HG03571 (cell line): Measurements from ENCODE around the gene UVSSA.
"Not testable (repeated sequence)": the region's sequence is repeated elsewhere in the genome, so short reads cannot be mapped to it uniquely, and the experiment has no call there.

Experiments used
- ATAC-seq: cut with Tn5 transposase; IDR thresholded peaks from one replicate; pipeline ENCODE4 v1.9.1; 2021; ENCODE audit not compliant: unreplicated experiment

UVSSA gene

DNA sequence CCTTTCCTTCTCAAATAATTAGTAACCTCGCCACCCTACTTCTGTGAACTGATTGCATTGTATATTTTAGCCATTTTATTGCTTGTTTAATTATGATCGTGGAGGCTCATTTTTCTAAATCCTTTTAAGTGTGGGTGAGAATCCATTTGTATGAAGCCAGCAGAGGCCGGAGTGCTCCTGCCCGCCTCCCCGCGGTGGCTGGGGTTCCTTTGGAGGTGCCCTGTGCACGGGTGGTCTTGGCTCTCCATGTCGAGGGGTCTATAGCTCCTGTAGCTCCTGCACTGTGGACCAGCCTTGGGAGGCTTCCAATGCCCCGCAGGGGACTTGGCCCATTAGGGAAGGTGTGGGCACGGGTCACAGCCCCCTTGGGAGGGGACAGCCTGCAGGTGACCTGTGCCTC, 15.0 kb downstream of the UVSSA start:
- no peak for ATAC-seq

DNA sequence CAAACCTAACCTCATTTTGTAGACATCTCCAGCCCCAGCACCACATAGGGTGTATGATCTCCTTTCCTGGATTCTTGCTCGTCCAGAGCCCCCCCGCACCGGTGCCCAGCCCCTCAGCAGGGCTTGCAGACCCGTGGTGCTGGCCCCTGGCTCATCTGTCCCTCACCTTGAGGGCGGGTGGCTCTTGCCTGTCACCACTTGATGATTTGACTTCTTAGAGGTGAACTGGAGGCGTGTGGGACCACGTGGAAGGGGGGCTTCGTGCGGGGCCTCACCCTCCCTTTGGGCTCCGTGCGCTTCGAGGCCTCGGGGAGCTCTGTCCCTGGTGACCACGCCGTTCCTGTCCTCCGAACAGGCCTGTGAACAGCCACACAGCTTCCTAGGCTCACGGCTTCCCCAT, 15.5 kb downstream of the UVSSA start:
- no peak for ATAC-seq

DNA sequence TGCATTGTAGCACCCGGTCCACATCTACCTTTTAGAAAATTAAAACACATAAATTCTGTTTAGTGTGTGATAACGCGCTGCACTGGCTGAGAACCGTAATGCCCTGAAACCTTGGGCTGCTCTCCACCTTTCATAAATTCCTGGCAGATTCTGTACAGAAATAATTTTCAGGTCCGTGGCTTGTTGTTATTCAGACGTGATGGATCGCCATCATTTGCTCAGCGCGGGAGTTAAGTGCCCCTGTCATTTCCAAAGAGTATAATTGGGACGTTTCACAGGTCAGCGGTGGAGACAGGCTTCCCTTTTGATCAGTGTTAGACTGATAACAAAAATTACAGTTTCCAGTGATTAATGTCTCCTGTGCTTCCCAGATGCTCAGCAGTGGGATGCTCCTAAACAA, 16.5 kb downstream of the UVSSA start:
- ATAC-seq = no peak

DNA sequence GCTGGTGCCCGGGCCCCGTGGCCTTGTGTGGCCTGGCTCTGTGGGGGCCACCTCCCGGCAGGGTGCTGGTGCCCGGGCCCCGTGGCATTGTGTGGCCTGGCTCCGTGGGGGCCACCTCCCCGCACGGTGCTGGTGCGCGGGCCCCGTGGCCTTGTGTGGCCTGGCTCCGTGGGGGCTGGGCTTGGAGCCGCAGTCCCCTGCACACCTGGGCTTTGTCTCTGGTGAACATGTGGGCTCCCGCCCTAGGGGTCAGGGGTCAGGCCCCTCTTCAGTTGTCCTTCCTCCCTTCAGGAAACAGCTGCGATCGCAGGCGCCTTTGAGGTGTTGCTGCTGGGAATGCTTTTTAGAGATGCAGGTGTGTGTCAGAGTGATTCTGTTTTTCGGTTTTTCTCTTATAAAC, 17.2 kb downstream of the UVSSA start:
- ATAC-seq = no peak

DNA sequence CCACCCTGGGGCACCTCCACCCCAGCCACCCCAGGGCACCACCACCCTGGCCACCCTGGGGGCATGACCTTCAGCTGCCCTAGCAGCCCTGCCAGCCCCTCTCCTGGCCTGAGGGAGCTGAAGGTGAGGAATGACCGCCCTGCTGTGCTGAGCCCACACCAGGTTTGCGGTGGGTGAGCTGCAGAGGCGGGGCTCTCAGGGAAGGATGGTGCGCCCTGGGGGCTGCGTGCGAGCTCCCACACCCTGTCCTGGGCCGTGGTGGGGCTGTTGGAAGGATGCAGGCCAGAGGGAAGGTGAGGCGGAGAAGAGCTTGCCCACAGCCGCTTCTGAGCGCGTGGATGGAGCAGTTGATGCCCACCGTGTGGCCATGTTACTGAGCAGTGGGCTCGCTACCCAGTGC, 17.7 kb downstream of the UVSSA start:
- no peak for ATAC-seq

DNA sequence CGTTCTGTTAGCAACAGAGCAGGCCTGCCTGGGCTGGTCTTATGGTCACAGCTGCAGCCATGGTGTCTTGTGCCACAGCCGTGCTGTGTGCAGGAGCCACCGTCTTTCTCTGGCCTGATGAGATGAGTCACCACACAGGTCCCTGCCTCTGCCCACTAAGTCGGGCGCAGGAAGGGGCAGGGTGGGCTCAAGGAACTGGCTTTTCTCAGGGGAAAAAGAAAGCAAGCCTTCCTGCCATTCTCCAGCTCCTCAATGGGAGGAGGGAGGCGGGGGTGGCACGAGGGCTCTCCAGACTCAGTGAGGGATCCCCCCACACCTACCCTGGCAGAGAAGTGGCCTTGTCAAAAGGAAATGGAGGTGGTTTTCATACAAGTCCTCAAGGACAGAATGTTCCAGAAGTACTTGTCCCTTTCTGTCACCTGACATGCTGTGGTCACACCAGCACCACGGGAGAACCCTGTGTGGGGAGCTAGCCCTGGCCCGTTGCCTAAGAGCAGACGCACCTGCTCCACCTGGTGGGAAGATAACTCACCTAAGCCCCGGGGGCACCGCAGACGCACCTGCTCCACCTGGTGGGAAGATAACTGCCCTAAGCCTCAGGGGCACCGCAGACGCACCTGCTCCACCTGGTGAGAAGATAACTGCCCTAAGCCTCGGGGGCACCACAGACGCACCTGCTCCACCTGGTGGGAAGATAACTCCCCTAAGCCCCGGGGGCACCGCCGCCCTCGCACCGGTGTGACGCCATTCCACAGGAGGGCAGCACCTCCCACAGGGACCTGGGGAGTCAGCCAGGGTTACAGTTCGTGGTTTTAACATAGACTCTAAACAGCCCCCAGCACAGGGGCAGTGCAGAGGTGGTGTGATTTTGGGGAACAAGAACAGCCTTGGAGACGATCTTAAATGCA, 18.5 kb downstream of the UVSSA start:
- ATAC-seq = no peak

DNA sequence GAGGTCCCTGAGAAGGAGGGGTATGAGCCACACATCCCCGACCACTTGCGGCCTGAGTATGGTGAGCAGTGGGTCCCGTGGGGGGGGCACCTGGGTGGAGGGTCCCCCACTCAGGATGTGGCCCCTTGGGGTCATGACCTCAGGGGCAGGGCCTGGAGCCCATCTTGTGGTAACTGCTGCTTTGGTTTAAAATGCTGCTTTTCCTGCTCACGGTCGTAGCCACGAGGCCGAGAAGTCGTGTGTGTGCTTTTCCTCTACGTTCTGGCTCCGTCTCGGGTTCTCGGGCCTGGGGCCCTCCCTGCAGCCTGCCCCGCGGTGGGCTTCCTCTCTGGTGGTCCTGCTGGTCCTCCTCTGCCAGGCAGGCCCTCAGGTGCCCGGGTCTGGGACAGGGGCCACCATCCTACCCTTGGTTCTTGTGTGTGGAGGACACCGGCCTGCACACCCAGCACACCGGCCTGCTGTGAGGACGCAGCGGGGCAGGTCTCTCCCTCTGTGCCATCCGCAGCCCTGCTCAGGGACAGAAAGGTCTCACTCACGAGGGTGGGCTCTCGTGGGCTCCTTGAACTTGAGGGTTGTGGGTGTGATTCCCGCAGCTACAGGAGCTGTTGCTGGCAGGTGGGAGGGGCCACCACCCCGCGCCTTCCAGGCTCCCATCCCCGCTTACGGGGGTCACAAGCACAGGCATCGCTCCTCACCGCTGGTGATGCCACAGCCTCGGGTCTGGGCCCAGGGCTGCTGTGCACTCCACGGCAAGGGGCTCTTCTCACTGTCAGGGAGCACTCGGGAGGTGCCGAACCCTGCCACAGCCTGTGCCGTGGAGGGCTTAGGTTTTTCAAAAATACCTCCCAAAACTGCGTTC, 19.6 kb downstream of the UVSSA start:
- no peak for ATAC-seq

DNA sequence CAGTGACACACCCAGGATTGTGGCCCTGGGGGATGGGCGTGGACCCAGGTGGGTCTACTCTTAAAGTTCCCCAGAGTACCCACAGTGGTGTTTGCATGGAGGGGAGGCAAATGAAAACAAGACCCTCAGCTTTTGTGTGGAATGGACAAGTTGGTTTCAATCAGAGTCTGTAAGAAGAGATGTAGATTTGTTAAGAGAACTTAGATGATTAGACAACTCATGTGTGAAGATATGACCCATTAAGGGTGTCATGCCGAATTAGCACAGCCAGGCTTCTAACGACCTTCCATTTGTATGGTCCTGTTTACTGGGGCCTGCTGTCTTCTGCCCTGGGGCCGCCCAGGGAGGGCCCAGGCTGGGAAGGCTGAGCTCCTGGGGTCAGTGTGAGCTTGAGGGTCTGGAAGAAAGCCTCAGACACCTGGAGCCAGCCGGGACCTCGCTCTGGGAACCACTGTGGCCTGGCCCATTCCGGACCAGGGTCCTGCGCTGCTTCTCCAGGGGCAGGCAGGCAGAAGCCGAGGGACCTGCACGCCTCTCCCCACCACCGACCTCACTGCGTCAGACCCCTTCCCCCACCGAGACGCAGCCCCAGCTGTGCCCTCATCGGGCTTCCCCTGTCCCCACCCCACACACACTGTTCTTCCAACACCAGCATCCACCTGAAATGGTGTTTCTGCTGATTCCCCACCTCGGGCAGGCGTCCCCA, 20.4 kb downstream of the UVSSA start:
- no peak for ATAC-seq

DNA sequence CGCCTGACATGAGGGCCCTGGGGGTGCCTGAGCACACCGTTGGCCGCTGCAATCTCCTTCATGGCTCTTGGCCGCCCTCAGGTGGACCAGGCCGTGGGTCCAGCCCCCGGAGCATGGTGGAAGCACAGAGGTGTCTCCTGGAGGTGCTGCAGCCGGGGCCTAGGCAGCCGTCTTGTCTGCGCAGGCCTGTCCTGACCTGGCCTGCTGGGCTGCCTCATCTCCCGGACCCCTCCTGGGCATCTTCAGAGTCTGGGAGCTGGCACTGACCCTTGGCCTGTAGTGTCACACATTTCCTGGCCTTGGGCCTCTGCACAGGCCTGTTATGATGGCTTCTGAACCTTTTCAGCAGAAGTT, 20.9 kb downstream of the UVSSA start:
- no peak for ATAC-seq

DNA sequence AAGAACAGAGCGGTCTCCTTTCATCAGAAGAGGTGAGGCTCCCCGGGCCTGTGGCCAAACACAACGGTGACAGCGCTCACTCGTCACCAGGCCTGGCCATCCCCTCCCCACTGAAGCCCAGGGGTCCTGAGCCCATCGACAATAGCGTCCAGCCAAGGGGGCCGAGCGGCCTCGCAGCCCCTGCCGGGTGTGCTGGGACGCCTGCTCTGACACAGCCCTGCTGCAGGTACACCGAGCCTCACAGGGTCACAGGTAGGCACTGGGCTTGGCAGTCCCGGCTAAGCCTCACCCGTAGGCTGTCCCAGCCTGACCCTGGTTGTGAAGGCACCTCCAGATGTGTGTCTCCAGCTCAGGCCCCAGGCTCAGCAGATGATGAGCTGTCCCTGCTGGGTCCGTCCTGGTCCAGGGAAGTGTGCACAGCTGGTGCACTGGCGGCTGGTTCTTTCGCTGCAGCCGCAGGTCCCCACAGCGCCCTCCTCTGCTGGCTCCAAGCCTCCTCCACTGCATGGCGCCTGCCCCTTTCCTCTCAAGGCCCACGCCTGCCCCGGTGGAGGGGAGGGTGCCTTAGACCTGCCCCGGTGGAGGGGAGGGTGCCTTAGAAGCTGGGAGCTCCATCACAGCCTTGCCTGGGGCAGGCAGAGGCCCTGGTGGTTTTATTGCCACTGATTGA, 21.5 kb downstream of the UVSSA start:
- no peak for ATAC-seq

DNA sequence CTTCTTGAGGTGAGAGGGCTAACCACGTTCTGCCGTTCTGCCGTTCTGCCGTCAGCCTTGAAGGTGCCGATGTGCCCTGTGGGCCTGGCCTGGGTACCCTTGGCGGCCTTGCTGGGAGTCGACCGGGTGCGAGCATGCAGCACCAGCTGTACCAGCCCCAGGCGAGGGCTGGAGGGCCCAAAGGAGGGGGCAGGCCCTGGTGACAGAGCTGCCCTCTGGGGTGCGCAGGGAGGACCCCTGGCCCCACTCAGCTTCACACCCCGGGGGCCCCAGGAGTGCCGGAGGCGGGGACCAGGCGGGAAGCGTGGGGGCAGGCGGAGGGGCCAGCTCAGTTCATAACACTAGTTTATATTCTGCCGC, 22.1 kb downstream of the UVSSA start:
- ATAC-seq = no peak

DNA sequence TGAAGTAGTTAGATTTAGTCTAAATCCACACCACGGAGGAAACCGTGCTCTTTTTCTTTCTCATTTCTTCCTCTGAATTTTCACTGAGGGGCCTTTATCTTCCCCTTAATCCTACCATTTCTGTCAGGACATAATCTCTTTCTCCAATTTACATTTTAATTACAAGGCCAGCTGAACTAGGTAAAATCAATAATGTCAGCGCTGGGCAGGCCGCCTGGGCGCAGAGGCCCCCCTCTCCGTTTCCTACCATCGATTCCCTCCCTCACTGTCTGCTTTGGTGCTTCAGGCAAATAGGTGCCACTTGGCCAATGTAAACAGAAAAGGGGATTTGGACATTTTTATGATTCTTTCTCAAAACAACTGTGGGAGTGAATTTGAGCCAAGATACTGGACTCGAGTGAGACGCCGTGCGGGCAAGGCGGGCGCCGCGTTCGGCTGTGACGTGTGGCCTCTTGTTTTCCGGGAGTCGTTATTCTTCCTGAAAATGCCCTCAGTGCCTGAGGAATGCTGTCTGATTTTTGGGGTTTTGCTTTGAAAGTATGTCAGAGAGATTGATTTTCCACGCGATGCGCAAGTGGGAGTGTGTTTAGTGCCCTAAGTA, 22.6 kb downstream of the UVSSA start:
- ATAC-seq = no peak

DNA sequence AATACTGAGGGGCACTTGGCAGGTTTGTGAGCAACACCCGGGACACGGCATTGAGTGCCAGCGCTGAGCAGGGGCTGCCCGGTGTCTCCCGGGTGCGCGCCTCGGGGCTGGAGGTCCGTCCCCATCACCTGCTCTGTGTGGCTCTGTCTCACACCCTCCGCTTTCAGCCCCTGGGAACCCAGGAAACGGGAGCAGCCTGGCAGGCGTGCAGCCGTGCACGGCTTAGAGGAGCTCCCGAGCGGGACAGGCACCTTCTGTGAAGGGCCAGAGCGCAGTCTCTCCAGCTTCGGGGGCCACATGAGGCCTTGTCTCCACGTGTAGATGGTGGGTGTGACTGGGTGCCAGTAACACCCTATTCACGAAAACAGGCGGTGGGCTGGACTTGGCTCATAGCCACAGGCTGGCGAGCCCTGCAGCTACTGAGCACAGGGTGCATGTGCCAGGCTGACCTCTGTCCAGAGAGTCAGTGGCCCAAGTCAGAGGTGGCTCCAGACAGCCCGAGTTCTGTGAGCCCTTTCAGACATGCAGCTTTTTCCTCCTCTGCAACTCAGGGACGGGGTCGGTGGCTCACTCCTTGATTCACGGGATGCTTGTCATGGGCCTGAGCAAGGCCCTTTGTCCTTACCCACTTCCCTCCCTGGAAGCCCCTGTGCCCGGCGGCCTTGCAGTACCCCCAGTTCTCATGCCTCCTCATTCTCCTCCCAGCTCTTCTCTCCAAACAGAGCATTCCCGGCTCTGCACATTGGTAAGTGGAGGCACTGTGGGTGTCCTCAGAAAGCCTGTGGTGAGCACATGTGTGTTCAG, 23.5 kb downstream of the UVSSA start:
- ATAC-seq = no peak

DNA sequence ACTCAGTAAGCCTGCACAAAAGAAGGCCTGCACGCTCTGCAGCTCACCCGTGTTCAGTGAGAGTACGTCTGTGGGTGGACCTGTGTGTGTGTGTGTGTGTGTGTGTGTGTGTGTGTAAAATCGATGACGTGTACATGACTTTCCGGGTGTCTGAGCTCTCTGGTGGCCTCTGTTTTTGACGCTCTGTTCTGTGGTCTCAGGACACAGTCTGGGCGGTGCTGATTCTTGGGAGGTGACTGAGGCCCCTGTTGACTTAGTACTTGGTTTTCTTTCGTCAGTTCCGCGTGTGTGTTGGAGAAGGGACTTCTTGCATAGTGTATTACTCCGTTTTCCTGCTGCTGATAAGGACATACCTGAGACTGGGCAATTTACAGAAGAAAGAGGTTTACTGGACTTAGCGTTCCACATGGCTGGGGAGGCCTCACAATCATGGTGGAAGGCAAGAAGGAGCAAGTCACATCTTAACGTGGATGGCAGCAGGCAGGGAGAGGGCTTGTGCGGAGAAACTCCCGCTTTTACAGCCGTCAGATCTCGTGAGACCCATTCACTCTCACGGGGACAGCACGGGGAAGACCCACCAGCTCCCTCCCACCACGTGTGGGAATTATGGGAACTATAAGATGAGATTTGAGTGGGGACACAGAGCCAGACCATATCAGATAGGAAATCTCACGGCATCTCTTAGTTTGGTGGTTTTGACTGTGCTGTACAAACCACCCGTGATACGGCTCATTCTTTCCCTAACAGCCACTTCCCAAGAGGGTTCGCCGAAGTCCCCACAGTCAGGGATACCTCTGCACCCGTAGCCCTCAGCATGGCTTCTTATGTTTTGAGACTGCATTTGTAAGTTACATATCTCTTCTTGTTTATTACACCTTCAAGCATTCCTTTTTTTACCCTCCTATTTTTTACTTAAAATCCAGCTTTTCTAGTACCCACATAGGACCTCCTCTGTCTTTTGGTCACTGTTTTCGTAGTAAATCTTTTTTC, 24.5 kb downstream of the UVSSA start:
- no peak for ATAC-seq

DNA sequence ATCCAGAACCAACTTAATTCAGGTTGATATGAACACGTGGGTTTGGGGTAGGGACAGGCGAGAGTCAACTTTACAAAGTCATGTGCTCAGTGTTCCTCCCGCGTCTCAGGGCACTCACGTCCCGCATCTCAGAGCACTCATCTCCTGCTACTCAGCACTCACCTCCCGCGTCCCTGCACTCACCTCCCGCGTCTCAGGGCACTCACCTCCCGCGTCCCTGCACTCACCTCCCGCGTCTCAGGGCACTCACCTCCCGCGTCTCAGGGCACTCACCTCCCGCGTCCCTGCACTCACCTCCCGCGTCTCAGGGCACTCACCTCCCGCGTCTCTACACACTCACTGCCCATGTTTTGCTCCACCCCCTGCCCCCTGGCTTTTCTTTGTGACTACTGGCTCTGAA, 25.6 kb downstream of the UVSSA start:
- not testable (repeated sequence) for ATAC-seq

DNA sequence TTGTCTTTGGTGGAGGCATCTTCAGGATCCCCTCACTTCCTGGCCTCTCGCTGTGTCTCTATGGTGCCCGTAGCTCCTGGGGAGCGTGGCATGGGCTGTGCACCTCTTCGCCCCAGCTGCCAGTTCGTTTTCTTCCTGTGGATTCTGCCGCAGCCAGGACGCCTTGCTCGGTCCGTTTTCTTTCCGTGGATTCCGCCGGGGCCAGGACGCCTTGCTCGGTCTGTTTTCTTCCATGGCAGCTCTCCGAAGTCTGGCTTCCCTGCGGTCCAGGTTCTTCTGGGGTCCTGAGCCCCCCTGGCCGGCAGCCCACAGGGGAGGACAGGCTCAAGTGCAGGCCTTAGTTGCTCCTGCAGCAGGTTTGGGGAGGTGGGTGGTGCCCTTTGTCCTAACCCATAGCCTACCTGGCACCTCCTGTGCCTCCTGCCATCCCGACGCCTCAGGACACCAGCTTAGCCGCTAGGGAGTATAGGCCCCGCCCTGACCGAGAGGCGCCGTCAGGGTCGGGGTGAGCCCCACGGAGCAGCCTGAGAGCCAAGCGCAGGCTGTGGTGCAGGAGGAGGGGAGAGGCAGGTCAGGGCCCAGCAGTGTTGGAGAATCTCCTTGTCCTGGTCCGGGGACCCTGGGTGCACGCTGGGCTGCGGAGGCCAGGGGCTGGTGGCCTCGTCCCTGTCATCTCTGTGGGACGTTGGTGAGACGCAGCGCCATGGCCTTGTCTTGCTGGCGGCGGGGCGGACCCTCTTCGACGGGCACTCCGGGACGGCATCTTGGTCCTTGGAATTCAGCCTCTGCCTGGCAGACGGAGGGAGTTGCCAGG, 27.1 kb downstream of the UVSSA start:
- ATAC-seq = no peak

DNA sequence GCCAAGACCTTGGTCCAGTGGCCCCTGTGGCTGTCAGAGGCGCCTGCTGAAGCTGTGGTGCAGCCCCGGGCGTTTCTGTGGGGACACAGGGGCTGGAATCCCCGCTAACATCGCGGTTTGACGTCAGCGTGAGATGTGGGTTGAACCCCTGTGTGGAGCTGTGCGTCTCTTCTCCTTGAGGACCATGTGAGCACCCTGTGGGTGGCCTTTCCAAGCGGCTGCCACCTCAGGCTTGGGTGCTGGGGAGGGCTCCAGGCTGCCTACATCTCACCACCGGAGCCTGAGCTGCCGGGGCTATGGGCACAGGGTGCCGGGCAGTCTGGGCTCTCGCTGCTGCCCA, 27.7 kb downstream of the UVSSA start:
- ATAC-seq = no peak
